ENCODE measurements around the gene GPX2. TPM values are rescaled to one million over a fixed set of nuclear protein-coding genes. Genes with fewer than 3 reads are reported as not detected.

Gene GPX2
- total and polyA plus RNA-seq, 2 experiments from 2014 or later, result not detected

GRCh38 chr14:64951724-64952123 is 9.2 kb upstream of the GPX2 start:
- Histone ChIP-seq H3K36me3 (ENCODE audit: low read depth) (no peaks in the 10 kb centered on the region), H3K4me2 (ENCODE audit: unreplicated experiment) (no peak overlapping the region), H2AFZ (no peak overlapping the region), H3K79me2 (ENCODE audit: insufficient read depth) (no peaks in the 10 kb centered on the region), H3K27ac (no peak overlapping the region), H3K9me3 (ENCODE audit: low read depth) (no peaks in the 10 kb centered on the region), H3K9ac (no peak overlapping the region), H3K4me1 (ENCODE audit: insufficient read depth) (no peaks in the 10 kb centered on the region), H3K4me3 (no peak overlapping the region), H3K27me3 (replicated peaks; ENCODE audit: insufficient read depth) (no peaks in the 10 kb centered on the region), H3F3A (ENCODE audit: insufficient read depth) (no peaks in the 10 kb centered on the region), H4K20me1 (ENCODE audit: insufficient read depth) (no peaks in the 10 kb centered on the region), H3K9me2 (ENCODE audit: insufficient read depth) (no peaks in the 10 kb centered on the region)
- in situ Hi-C loops (cut with MboI), result no loop called here
- DNase-seq, result no peak
- TF ChIP-seq EZH2 (IDR thresholded peaks at IDR 0.05; ENCODE audit: insufficient read depth, poor library complexity, severe bottlenecking) (no peak), EZH2phosphoT487 (IDR thresholded peaks at IDR 0.05; ENCODE audit: insufficient read depth, low read depth) (no peak)

GRCh38 chr14:64951291-64951690 is 8.7 kb upstream of the GPX2 start:
- Histone ChIP-seq H3K9me2 (ENCODE audit: insufficient read depth) (no peaks in the 10 kb centered on the region), H3K9ac (no peak overlapping the region), H4K20me1 (ENCODE audit: insufficient read depth) (no peaks in the 10 kb centered on the region), H3K4me3 (no peak overlapping the region), H3F3A (ENCODE audit: insufficient read depth) (no peaks in the 10 kb centered on the region), H3K36me3 (ENCODE audit: low read depth) (no peaks in the 10 kb centered on the region), H3K79me2 (ENCODE audit: insufficient read depth) (no peaks in the 10 kb centered on the region), H3K9me3 (ENCODE audit: low read depth) (no peaks in the 10 kb centered on the region), H3K4me1 (ENCODE audit: insufficient read depth) (no peaks in the 10 kb centered on the region), H3K27me3 (replicated peaks; ENCODE audit: insufficient read depth) (no peaks in the 10 kb centered on the region), H2AFZ (no peak overlapping the region), H3K4me2 (ENCODE audit: unreplicated experiment) (no peak overlapping the region), H3K27ac (no peak overlapping the region)
- 93 to 95% methylated on average over 8 of the region's 8 CpGs for WGBS, 2 experiments (ENCODE audit: low coverage in 1 of 2, low lambda C conversion rate in 2 of 2, missing lambda C conversion rate in 2 of 2)
- no peak for DNase-seq
- TF ChIP-seq EZH2phosphoT487 (IDR thresholded peaks at IDR 0.05; ENCODE audit: insufficient read depth, low read depth) (no peak), EZH2 (IDR thresholded peaks at IDR 0.05; ENCODE audit: insufficient read depth, poor library complexity, severe bottlenecking) (no peak)
- in situ Hi-C loops (cut with MboI), result no loop called here

- WGBS, 2 experiments (ENCODE audit: low coverage in 1 of 2, low lambda C conversion rate in 2 of 2, missing lambda C conversion rate in 2 of 2), result 94 to 95% methylated on average over 8 of the region's 8 CpGs
- Histone ChIP-seq H3K79me2 (ENCODE audit: insufficient read depth) (no peaks in the 10 kb centered on the region), H3K4me1 (ENCODE audit: insufficient read depth) (no peaks in the 10 kb centered on the region), H3K9me2 (ENCODE audit: insufficient read depth) (no peaks in the 10 kb centered on the region), H3K4me2 (ENCODE audit: unreplicated experiment) (no peak overlapping the region), H3K9ac (no peak overlapping the region), H2AFZ (no peak overlapping the region), H3F3A (ENCODE audit: insufficient read depth) (no peaks in the 10 kb centered on the region), H3K9me3 (ENCODE audit: low read depth) (no peaks in the 10 kb centered on the region), H3K27me3 (replicated peaks; ENCODE audit: insufficient read depth) (no peaks in the 10 kb centered on the region), H3K4me3 (no peak overlapping the region), H4K20me1 (ENCODE audit: insufficient read depth) (no peaks in the 10 kb centered on the region), H3K27ac (no peak overlapping the region), H3K36me3 (ENCODE audit: low read depth) (no peaks in the 10 kb centered on the region)
- in situ Hi-C loops (cut with MboI), result no loop called here
- no peak for TF ChIP-seq EZH2phosphoT487 (IDR thresholded peaks at IDR 0.05; ENCODE audit: insufficient read depth, low read depth)
- no peak for TF ChIP-seq EZH2 (IDR thresholded peaks at IDR 0.05; ENCODE audit: insufficient read depth, poor library complexity, severe bottlenecking)
- no peak for DNase-seq
Measured at GRCh38 chr14:64950889-64951288, 8.3 kb upstream of the GPX2 start.

GRCh38 chr14:64948612-64949210 is 6.2 kb upstream of the GPX2 start:
- Histone ChIP-seq H3K27me3 (replicated peaks; ENCODE audit: insufficient read depth) (no peaks in the 10 kb centered on the region), H3K4me1 (ENCODE audit: insufficient read depth) (no peaks in the 10 kb centered on the region), H3K27ac (no peak overlapping the region), H3K4me3 (no peak overlapping the region), H3K9ac (no peak overlapping the region), H2AFZ (no peak overlapping the region), H3K4me2 (ENCODE audit: unreplicated experiment) (no peak overlapping the region), H3K9me2 (ENCODE audit: insufficient read depth) (no peaks in the 10 kb centered on the region), H3K36me3 (ENCODE audit: low read depth) (no peaks in the 10 kb centered on the region), H3K9me3 (ENCODE audit: low read depth) (no peaks in the 10 kb centered on the region), H3F3A (ENCODE audit: insufficient read depth) (no peaks in the 10 kb centered on the region), H4K20me1 (ENCODE audit: insufficient read depth) (no peaks in the 10 kb centered on the region), H3K79me2 (ENCODE audit: insufficient read depth) (no peaks in the 10 kb centered on the region)
- DNase-seq, result no peak
- TF ChIP-seq EZH2 (IDR thresholded peaks at IDR 0.05; ENCODE audit: insufficient read depth, poor library complexity, severe bottlenecking) (no peak), EZH2phosphoT487 (IDR thresholded peaks at IDR 0.05; ENCODE audit: insufficient read depth, low read depth) (no peak)
- whole genome bisulfite sequencing, 2 experiments (ENCODE audit: low coverage in 1 of 2, low lambda C conversion rate in 2 of 2, missing lambda C conversion rate in 2 of 2), result 93 to 95% methylated on average over 8 of the region's 8 CpGs
- in situ Hi-C loops (cut with MboI), result no loop called here

All from GM23248 (cell line).